ENCODE measurements around the gene ENO3. TPM values are rescaled to one million over a fixed set of nuclear protein-coding genes. Genes with fewer than 3 reads are reported as not detected.
A peak's percentile ranks its signal among the peaks of the same experiment; 100 is the strongest.

Gene ENO3
- total RNA-seq, 1 experiment from 2014 or later = 23.4 TPM

DNA sequence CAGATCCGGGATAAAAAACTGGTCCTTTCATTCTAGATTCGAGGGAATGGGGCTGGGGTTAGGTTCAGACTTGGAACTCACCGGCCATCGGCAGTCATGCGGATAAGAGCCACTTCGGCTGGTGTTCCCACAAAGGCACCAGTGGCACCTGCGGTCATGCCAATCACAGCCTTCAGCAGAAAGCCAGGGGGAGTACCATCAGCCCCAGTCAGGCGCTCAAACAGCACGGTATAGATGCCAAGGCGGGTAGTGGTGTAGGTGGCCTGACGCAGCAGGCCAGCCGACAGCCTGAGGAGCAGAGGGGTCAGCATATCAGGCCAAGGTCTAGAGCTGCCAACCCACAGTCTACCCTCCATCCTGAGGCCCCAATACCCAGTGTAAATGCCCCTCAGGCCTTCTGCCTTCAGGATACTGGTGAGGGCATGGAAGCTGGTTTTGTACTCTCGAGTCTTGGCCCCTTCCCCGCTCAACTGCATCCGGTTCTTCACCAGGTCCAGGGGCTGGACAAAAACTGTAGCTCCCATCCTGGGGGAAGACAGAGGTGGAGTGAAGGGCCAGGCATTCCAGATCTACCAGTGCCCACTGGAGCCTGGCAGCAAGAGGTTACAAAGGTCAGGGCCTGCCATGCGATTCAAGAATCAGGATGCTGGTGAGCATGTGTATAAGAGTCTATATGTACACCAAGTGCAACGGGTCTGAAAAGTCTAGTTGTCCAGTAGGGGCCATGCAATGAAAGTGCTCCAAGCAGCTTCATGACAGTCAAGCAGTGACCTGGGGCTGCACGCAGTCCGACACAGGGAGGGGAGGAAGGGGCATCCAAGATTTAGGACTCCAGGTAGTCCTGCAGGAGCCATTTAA is 12.0 kb upstream of the ENO3 start:
- H3K9me3 ChIP-seq (ENCODE audit: control insufficient read depth, insufficient read depth, low read depth, low read length) = no peaks in the 10 kb centered on the region
- DNase-seq (ENCODE audit: low read depth, low spot score) = no peak
- no peak for ATAC-seq
- CTCF ChIA-PET = no interaction called here
- BruUV-seq (replicated peaks) = no TSS peak
- H3K36me3 ChIP-seq (ENCODE audit: control insufficient read depth, insufficient read depth, low read length) = peaks cover 11% of the 10 kb centered on the region
- POLR2A ChIA-PET = no interaction called here
- in situ Hi-C loops (cut with HindIII; ENCODE audit: low pct_unique_long_range_greater_than_20kb, low sequenced_read_pairs) (no loop called here), intact Hi-C loops (cut with micrococcal nuclease; ENCODE audit: unreplicated experiment) (no loop called here)
- no peak for TF ChIP-seq TCF7L2 (IDR thresholded peaks at IDR 0.05; ENCODE audit: low read depth, low read length)
- no peak for TF ChIP-seq SIN3A (IDR thresholded peaks at IDR 0.05; ENCODE audit: borderline replicate concordance, insufficient read depth, low read depth, low read length)
- TF ChIP-seq, protein P1, sequence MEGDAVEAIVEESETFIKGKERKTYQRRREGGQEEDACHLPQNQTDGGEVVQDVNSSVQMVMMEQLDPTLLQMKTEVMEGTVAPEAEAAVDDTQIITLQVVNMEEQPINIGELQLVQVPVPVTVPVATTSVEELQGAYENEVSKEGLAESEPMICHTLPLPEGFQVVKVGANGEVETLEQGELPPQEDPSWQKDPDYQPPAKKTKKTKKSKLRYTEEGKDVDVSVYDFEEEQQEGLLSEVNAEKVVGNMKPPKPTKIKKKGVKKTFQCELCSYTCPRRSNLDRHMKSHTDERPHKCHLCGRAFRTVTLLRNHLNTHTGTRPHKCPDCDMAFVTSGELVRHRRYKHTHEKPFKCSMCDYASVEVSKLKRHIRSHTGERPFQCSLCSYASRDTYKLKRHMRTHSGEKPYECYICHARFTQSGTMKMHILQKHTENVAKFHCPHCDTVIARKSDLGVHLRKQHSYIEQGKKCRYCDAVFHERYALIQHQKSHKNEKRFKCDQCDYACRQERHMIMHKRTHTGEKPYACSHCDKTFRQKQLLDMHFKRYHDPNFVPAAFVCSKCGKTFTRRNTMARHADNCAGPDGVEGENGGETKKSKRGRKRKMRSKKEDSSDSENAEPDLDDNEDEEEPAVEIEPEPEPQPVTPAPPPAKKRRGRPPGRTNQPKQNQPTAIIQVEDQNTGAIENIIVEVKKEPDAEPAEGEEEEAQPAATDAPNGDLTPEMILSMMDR (IDR thresholded peaks at IDR 0.05) = no peak
- TF ChIP-seq, protein P2, sequence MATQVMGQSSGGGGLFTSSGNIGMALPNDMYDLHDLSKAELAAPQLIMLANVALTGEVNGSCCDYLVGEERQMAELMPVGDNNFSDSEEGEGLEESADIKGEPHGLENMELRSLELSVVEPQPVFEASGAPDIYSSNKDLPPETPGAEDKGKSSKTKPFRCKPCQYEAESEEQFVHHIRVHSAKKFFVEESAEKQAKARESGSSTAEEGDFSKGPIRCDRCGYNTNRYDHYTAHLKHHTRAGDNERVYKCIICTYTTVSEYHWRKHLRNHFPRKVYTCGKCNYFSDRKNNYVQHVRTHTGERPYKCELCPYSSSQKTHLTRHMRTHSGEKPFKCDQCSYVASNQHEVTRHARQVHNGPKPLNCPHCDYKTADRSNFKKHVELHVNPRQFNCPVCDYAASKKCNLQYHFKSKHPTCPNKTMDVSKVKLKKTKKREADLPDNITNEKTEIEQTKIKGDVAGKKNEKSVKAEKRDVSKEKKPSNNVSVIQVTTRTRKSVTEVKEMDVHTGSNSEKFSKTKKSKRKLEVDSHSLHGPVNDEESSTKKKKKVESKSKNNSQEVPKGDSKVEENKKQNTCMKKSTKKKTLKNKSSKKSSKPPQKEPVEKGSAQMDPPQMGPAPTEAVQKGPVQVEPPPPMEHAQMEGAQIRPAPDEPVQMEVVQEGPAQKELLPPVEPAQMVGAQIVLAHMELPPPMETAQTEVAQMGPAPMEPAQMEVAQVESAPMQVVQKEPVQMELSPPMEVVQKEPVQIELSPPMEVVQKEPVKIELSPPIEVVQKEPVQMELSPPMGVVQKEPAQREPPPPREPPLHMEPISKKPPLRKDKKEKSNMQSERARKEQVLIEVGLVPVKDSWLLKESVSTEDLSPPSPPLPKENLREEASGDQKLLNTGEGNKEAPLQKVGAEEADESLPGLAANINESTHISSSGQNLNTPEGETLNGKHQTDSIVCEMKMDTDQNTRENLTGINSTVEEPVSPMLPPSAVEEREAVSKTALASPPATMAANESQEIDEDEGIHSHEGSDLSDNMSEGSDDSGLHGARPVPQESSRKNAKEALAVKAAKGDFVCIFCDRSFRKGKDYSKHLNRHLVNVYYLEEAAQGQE (IDR thresholded peaks at IDR 0.05; ENCODE audit: insufficient read depth in 1 of 2, low read depth in 2 of 2, low read length in 1 of 2) = no peak
- TF ChIP-seq POLR2AphosphoS5 (IDR thresholded peaks at IDR 0.05; ENCODE audit: low read depth, low read length) = no peak
- peaks cover 16% of the 10 kb centered on the region for H3K4me1 ChIP-seq (ENCODE audit: control insufficient read depth, insufficient read depth, low read length)
- no peaks in the 10 kb centered on the region for H3K27me3 ChIP-seq (ENCODE audit: control insufficient read depth, insufficient read depth, low read length)
- peak overlapping the region; percentile 87 for H3K27ac ChIP-seq (ENCODE audit: low read length)
- H3K4me3 ChIP-seq (ENCODE audit: low read depth in 2 of 2, low read length in 2 of 2) = peak overlapping the region; percentile 90 to 92

DNA sequence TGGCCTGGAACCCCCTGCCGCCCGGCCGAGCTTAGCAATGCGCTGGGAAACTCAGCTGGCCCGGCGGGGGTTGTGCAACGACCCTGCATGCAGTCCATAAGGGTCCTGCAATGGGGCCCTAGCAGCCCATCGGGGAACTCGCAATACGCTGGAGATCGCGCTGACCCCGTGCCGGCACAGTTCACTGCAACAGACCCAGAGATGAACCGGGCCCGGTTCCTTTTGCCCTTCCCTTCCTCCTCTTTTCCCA is 11.4 kb upstream of the ENO3 start:
- ChIA-PET POLR2A (no interaction called here), CTCF (interaction anchor here (0.6 kb wide), 1 partner anchor 120 kb away, joined by 4 read pairs; no protein-coding TSS in a partner anchor)
- in situ Hi-C loops (cut with HindIII; ENCODE audit: low pct_unique_long_range_greater_than_20kb, low sequenced_read_pairs) (no loop called here), intact Hi-C loops (cut with micrococcal nuclease; ENCODE audit: unreplicated experiment) (no loop called here)
- TF ChIP-seq, protein P1 (IDR thresholded peaks at IDR 0.05) = no peak
- TF ChIP-seq SIN3A (IDR thresholded peaks at IDR 0.05; ENCODE audit: borderline replicate concordance, insufficient read depth, low read depth, low read length) (no peak), POLR2AphosphoS5 (IDR thresholded peaks at IDR 0.05; ENCODE audit: low read depth, low read length) (no peak), TCF7L2 (IDR thresholded peaks at IDR 0.05; ENCODE audit: low read depth, low read length) (no peak)
- TF ChIP-seq, protein P2 (IDR thresholded peaks at IDR 0.05; ENCODE audit: insufficient read depth in 1 of 2, low read depth in 2 of 2, low read length in 1 of 2) = no peak
- peaks cover 11% of the 10 kb centered on the region for H3K36me3 ChIP-seq (ENCODE audit: control insufficient read depth, insufficient read depth, low read length)
- H3K4me3 ChIP-seq (ENCODE audit: low read depth in 2 of 2, low read length in 2 of 2) = peak overlapping the region; percentile 90 to 92
- H3K27ac ChIP-seq (ENCODE audit: low read length) = peak overlapping the region; percentile 87
- no peaks in the 10 kb centered on the region for H3K9me3 ChIP-seq (ENCODE audit: control insufficient read depth, insufficient read depth, low read depth, low read length)
- no TSS peak for BruUV-seq (replicated peaks)
- ATAC-seq (no peak; the same call in 1 of the 2 replicates), DNase-seq (ENCODE audit: low read depth, low spot score) (no peak)
- H3K27me3 ChIP-seq (ENCODE audit: control insufficient read depth, insufficient read depth, low read length) = no peaks in the 10 kb centered on the region
- peaks cover 21% of the 10 kb centered on the region for H3K4me1 ChIP-seq (ENCODE audit: control insufficient read depth, insufficient read depth, low read length)

All from Panc1 (cell line).